Uterus (tissue), 4 donors: ENCODE data around the gene NPR1. TPM values are rescaled to one million over a fixed set of nuclear protein-coding genes. Genes with fewer than 3 reads are reported as not detected.
"Not testable (repeated sequence)": the region's sequence is repeated elsewhere in the genome, so short reads cannot be mapped to it uniquely, and the experiment has no call there.

Experiments
- DNase-seq, 2 donors: peaks; one replicate each; pipeline ENCODE4 v3.0.0-alpha.2; 2019 to 2020
- H3K27ac ChIP-seq, 2 donors: fragments of 200-600 bp; sonication (generic); 1 replicate in 1 of 2; 2 replicates in 1 of 2; pipeline ENCODE4 v1.5.1; 2016 to 2018
- H3K27me3 ChIP-seq, 2 donors: fragments of 200-600 bp; sonication (generic); one replicate each; pipeline ENCODE4 v1.5.1; 2018 to 2019; ENCODE audit warnings: control low read depth in 1 of 2
- H3K36me3 ChIP-seq, 2 donors: fragments of 200-600 bp; sonication (generic); one replicate each; pipeline ENCODE4 v1.5.1; 2019; ENCODE audit warnings: control low read depth in 1 of 2
- H3K4me1 ChIP-seq, 2 donors: fragments of 200-600 bp; sonication (generic); one replicate each; pipeline ENCODE4 v1.5.1; 2018 to 2019; ENCODE audit warnings: control low read depth in 1 of 2
- H3K4me3 ChIP-seq, 2 donors: fragments of 200-600 bp; sonication (generic); 1 replicate in 1 of 2; 2 replicates in 1 of 2; pipeline ENCODE4 v1.5.1; 2018 to 2019; ENCODE audit warnings: mild to moderate bottlenecking in 1 of 2
- H3K9me3 ChIP-seq, 2 donors: fragments of 200-600 bp; sonication (generic); one replicate each; pipeline ENCODE4 v1.5.1; 2019; ENCODE audit warnings: control low read depth in 1 of 2
- CTCF ChIP-seq, 4 experiments: fragments of 200-600 bp in 2 of 4; fragments of 450-650 bp in 2 of 4; sonication (generic) in 2 of 4; IDR thresholded peaks; one replicate each; pipeline ENCODE4 v1.5.1; 2016 to 2019; ENCODE audit warnings: antibody characterized with exemption in 4 of 4, mild to moderate bottlenecking in 2 of 4, moderate library complexity in 1 of 4
- POLR2A ChIP-seq, 2 donors: fragments of 450-650 bp; IDR thresholded peaks; one replicate each; pipeline ENCODE4 v1.6.1; 2016; ENCODE audit warnings: antibody characterized with exemption in 2 of 2, mild to moderate bottlenecking in 1 of 2, moderate library complexity in 1 of 2
- intact Hi-C: fragments of 100-400 bp; cut with DNase I; formaldehyde crosslinking; loops from one replicate; pipeline ENCODE4 v1.15.1; 2023; ENCODE audit warnings: low total_unique reads
- total RNA-seq, 4 donors: library from RNA; depleted of rRNA in 3 of 4; stranded (reverse); fragments of >200 nt in 3 of 4; gene quantifications; one replicate each; pipeline versions ENCODE4 v1.1.0 to v1.2.4, GENCODE V29; 2014 to 2023
- donor health status: DM: yes; HTN: yes; CAD: no.

Gene NPR1
- total RNA-seq, 4 donors from 2014 or later, result 34.1 to 74.0 (median 50.8) TPM

GRCh38 chr1:153663211-153663610 lies 15.3 kb upstream of the NPR1 start:
- Histone ChIP-seq H3K27ac (no peak overlapping the region), H3K9me3 (no peaks in the 10 kb centered on the region), H3K27me3 (no peaks in the 10 kb centered on the region), H3K4me3 (no peak overlapping the region), H3K36me3 (no peaks in the 10 kb centered on the region), H3K4me1 (peaks cover 4 to 9% of the 10 kb centered on the region in 2 donors)
- no peak for TF ChIP-seq POLR2A (IDR thresholded peaks at IDR 0.05)
- no peak for DNase-seq
- intact Hi-C loops, result no loop called here

- intact Hi-C loops, result no loop called here
- DNase-seq, result no peak
- H3K4me1 ChIP-seq, result peaks cover 7 to 9% of the 10 kb centered on the region in 2 donors
- H3K27me3 ChIP-seq, result no peaks in the 10 kb centered on the region
- no peak for TF ChIP-seq POLR2A (IDR thresholded peaks at IDR 0.05)
- no peak for TF ChIP-seq CTCF (IDR thresholded peaks at IDR 0.05)
- no peak overlapping the region for H3K27ac ChIP-seq
- no peak overlapping the region for H3K4me3 ChIP-seq
- no peaks in the 10 kb centered on the region for H3K9me3 ChIP-seq
- H3K36me3 ChIP-seq, result no peaks in the 10 kb centered on the region
Observed at GRCh38 chr1:153667439-153667838, 11.0 kb upstream of the NPR1 start.

GRCh38 chr1:153668672-153669071 lies 9.8 kb upstream of the NPR1 start:
- H3K4me3 ChIP-seq, H3K27ac ChIP-seq, H3K27me3 ChIP-seq, intact Hi-C loops, H3K4me1 ChIP-seq, H3K9me3 ChIP-seq, DNase-seq, H3K36me3 ChIP-seq: not testable (repeated sequence)

GRCh38 chr1:153669606-153670005 lies 8.9 kb upstream of the NPR1 start:
- intact Hi-C loops, result loop anchor here (10.0 kb wide), 1 partner anchor 315 kb away; the partner anchor contains the start of gene RAB13
- no peaks in the 10 kb centered on the region for H3K9me3 ChIP-seq
- TF ChIP-seq POLR2A (IDR thresholded peaks at IDR 0.05), result no peak
- TF ChIP-seq CTCF (IDR thresholded peaks at IDR 0.05), result no peak
- H3K27ac ChIP-seq, result peak overlapping the region in 1 of 2 donors; percentile 88
- peak overlapping the region in 1 of 2 donors; percentile 90 for H3K4me3 ChIP-seq
- no peak for DNase-seq
- H3K4me1 ChIP-seq, result peaks cover 7 to 9% of the 10 kb centered on the region in 2 donors
- no peaks in the 10 kb centered on the region for H3K27me3 ChIP-seq
- no peaks in the 10 kb centered on the region for H3K36me3 ChIP-seq

- Histone ChIP-seq H3K36me3 (no peaks in the 10 kb centered on the region), H3K27me3 (no peaks in the 10 kb centered on the region), H3K4me1 (peaks cover 7 to 9% of the 10 kb centered on the region in 2 donors), H3K9me3 (no peaks in the 10 kb centered on the region), H3K4me3 (peak overlapping the region; percentile 90 to 97), H3K27ac (peak overlapping the region; percentile 88 to 93)
- intact Hi-C loops, result loop anchor here (10.0 kb wide), 1 partner anchor 314 kb away; the partner anchor contains the start of gene RAB13
- DNase-seq, result no peak
- TF ChIP-seq CTCF (IDR thresholded peaks at IDR 0.05), result no peak
- TF ChIP-seq POLR2A (IDR thresholded peaks at IDR 0.05), result no peak
Observed at GRCh38 chr1:153670257-153670858, 8.1 kb upstream of the NPR1 start.

GRCh38 chr1:153670859-153671627 lies 7.4 kb upstream of the NPR1 start, which contains the start of gene ILF2:
ILF2 (minus strand) TSS chr1:153670993; CDS start chr1:153670922, 71 bp downstream.
- Histone ChIP-seq H3K9me3 (no peaks in the 10 kb centered on the region), H3K27me3 (no peaks in the 10 kb centered on the region), H3K36me3 (no peaks in the 10 kb centered on the region), H3K4me3 (peak within 1 kb of the TSS; percentile 90 to 97), H3K4me1 (peaks cover 7 to 9% of the 10 kb centered on the region in 2 donors), H3K27ac (peak within 1 kb of the TSS; percentile 93 to 97)
- intact Hi-C loops, result loop anchor here (10.0 kb wide), 1 partner anchor 314 kb away; the partner anchor contains the start of gene RAB13
- DNase-seq, result peak; percentile 98
- TF ChIP-seq POLR2A (IDR thresholded peaks at IDR 0.05), result peak; percentile 87 to 90
- peak in 1 of 4 experiments; percentile 15 for TF ChIP-seq CTCF (IDR thresholded peaks at IDR 0.05)
